GM18502 (cell line): ENCODE results near the gene OR56A1.
"Not testable (repeated sequence)": the region's sequence is repeated elsewhere in the genome, so short reads cannot be mapped to it uniquely, and the experiment has no call there.

Source experiments
- ATAC-seq: cut with Tn5 transposase; IDR thresholded peaks from one replicate; pipeline ENCODE4 v1.9.1; 2021; ENCODE audit warnings: mild to moderate bottlenecking; ENCODE audit not compliant: unreplicated experiment, poor library complexity

The OR56A1 gene, protein sequence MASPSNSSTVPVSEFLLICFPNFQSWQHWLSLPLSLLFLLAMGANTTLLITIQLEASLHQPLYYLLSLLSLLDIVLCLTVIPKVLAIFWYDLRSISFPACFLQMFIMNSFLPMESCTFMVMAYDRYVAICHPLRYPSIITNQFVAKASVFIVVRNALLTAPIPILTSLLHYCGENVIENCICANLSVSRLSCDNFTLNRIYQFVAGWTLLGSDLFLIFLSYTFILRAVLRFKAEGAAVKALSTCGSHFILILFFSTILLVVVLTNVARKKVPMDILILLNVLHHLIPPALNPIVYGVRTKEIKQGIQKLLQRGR

DNA sequence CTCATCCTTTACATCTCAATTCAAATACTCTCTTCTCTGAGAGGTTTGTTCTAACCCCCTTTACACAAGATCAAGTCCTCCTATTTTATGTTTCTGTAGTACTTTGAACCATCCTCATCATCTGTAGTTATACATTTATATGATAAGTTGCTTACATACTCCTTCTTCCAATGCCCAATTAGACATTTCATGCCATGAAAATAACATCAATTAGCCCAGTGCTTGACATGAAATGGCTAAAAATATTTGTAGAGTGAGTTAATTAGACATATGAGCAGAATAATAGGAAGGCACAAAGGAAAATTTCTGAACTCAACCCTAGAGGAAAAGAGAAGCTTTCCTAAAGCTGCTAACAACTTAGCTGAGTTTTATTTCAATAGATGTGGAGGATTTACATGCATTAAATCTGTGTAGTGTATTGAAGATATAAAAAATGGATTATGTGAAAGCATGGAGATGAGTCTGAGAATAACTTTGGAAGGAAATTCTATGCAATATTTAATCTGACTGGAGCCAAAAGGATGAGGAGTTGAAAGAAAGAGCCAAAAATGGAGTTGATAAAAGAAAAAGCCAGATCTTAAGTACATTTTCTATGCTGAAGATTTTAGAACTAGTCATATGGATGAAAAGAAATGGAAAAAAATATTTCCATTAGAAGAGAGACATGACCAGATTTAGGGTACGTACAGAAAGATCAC, at the start of gene OR56A1:
Gene OR56A1, minus strand, starts transcription at position 51 of the 698 bp plus-strand sequence. CDS start 3,066 bp downstream, outside the sequence.
- no peak for ATAC-seq

- no peak for ATAC-seq
Measured at GRCh38 chr11:6079463-6079862, 48.9 kb upstream of the OR56A1 start.

DNA sequence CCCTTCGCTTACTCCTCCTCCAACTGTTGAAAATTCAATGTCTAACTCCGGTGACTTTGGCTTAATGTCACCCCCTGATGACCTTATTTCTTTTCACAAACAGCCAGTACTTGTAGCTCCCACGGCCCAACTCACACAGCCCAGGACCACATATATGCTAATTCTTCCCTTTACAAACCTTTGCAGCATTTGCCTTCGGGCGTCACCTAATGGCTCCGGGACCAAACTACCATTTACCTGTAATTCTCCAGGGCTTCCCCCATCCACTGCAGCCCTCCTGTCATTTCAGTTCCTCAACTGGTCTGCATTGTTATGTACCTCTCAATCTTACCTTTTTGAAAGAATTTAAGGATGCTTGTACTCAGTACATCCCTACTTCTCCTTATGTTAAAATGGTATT, 47.2 kb upstream of the OR56A1 start:
- ATAC-seq: no peak

GRCh38 chr11:6076443-6076842, 45.9 kb upstream of the OR56A1 start:
- ATAC-seq: not testable (repeated sequence)

DNA sequence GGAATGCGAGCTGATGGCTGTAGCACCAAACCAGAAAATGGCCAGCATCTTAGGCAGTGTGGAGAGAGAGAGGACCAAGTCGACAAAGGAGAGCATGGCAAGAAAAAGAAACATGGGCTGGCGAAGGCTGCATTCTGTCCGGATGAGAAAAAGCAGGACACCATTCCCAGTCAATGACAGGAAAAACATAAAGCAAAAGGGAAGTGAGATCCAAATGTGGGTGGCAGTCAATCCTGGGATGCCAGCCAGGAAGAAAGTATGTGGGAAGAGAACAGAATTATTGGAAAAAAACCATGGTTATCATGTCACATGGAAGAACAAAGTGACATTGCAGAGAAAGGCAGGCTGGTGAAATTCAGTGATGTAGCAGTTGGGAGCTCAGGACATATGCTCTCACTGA, 36.9 kb upstream of the OR56A1 start:
- ATAC-seq: no peak

GRCh38 chr11:6062691-6063358, 32.3 kb upstream of the OR56A1 start:
- ATAC-seq: no peak

DNA sequence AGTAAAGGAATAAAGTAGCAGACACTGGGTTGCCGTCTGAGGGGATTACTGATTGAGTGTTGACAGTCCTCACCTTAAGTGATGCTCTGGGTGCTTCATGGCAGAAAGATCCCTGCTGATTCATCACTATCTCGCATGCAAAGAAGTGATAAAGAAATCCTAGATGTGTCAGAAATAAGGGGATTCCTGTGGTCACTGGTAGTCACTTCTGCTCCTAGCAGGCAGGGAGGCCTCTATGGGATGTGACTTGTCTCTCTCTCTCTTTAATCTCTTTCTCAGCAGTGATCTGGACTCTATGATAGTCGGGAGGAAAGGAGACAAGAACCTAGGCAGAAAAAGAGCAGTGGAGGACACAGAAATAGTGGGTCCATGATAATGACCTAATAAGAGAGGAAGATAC, 30.9 kb upstream of the OR56A1 start:
- ATAC-seq: no peak

GRCh38 chr11:6057452-6057851, 26.9 kb upstream of the OR56A1 start:
- no peak for ATAC-seq

- ATAC-seq: no peak
Measured at GRCh38 chr11:6055569-6055968, 25.0 kb upstream of the OR56A1 start.

GRCh38 chr11:6052374-6052773, 21.8 kb upstream of the OR56A1 start:
- ATAC-seq: no peak

DNA sequence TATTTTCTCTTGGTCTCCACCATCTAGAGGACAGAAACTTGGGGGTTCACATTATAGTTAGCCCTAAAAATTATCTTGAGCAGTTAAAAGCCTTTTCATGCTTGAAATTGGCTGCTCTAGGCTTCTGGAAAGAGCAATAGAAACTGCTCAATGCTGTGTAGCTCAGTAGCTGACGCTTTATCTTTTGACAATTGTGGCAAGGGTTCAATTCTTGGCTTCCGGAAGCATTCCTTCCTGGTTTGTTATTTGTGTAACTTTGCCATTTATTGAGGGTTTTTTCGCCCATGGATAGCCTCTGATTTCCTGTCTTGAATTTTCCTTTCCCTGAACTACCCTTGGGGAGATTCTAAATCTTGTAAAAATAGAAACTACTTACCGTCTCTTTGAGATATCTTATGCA, 10.3 kb upstream of the OR56A1 start:
- ATAC-seq: no peak

DNA sequence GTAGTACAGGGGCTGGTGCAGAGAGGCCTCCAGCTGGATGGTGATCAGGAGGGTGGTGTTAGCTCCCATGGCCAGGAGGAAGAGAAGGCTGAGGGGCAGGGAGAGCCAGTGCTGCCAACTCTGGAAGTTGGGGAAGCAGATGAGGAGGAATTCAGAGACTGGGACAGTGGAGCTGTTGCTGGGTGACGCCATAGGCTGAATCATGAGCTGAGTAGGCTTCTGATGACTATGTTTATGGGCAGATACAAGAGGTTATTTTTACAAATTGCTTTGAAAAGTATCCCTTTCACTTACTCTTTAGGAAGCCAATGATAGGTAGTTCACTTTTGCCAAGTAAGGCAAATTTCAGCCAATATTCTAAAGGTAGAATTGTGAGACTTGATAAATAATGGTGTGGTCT, 3.1 kb downstream of the OR56A1 start:
- ATAC-seq: no peak

DNA sequence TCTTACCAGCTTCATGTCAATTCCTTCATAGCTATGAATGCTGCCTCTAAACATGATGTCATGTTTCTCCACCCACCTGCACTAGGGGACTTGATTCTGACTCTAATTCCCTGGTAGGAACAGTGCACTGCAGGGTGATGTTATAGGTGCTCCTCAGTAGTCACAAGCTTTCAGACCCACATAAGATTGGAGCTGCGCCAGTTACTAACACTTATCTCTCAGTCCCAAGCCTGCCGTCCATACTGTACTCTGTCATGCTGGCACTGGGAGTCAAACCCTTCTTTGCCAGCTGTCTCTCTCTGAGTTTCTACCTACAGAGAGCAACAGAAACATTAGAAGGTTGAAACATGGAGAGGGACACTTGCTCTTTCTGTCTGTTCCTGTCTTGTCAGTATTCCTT, 5.5 kb downstream of the OR56A1 start:
- ATAC-seq: no peak

DNA sequence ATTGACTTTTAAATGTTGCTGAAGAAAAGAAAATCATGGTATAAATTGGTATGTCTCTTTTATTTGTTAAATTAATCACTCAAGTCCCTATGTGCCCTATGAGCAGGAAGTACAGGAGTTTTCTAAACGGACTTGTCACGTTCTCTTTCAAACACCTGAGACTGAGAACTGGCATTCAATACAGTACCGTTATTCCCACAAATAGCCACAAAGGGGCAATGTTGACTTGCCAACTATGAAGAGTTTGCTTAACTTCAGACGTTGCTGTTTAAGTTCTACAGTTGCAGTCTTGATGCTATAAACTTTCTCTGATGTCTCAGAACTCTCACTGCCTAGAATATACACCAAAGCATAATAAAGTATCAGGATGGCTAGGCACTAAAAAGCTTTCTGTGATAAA, 7.6 kb downstream of the OR56A1 start:
- ATAC-seq: no peak

GRCh38 chr11:6013042-6013441, 17.5 kb downstream of the OR56A1 start:
- ATAC-seq: no peak

DNA sequence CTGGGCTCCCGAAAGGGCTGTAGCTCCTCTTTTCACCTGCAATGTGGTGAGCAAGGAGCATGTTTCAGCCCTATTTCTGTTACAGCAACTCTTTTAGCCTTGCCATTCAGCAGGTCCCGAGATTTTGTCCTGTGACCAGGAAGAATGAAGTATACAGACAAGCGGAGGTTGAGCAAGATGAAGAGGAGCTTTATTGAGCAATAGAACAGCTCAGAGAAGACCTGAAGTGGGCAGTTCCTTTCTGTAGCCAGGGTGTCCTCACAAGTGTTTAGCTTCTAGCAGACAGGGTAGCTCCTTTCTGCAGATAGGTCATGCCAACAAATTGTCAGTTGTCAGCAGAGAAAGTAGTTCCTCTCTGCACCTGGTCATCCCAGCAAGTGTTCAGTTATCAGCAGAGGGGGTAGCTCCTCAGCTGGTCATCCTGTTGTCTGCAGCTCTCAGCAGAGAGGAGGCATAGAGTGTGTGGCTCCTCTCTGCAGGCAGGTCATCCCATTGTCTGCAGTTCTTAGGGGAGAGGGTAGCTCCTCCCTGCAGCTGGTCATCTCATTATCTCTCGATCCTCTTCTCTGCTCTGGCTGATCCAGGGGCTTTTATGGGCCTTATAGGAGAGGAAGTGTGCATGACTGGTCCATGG, 18.4 kb downstream of the OR56A1 start:
- ATAC-seq: no peak

DNA sequence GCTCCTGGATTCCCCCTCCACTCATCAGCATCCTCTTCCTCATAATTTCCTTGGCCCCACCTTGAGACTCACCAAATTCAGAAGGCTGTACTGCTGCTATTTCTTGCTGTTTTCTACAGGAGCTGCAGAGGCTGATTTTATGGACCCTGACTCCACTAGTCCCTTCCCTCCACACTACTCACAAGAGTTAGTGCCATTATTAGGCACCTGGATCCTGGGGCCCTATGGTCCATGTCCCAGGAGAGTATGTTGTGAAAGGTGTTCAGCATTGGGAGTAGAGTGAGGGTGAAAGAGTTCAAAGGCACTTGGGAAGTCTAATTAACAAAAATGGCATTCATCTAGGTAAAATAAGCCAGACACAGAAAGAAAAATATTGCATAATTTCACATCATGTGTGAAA, 23.7 kb downstream of the OR56A1 start, which contains the start of gene OR56A4:
Gene OR56A4, minus strand, starts transcription at position 101 of the 400 bp plus-strand sequence. CDS start 3,954 bp downstream, outside the sequence.
- ATAC-seq: no peak

- ATAC-seq: no peak
Measured at GRCh38 chr11:6006395-6006794, 24.2 kb downstream of the OR56A1 start.

- ATAC-seq: no peak
Measured at GRCh38 chr11:6002202-6002699, 28.3 kb downstream of the OR56A1 start.

- no peak for ATAC-seq
Measured at GRCh38 chr11:5994791-5995190, 35.8 kb downstream of the OR56A1 start.
